HT1080 (cell line): Measurements from ENCODE around the gene EEF1AKMT3. TPM values are rescaled to one million over a fixed set of nuclear protein-coding genes. Genes with fewer than 3 reads are reported as not detected.
A peak's percentile ranks its signal among the peaks of the same experiment; 100 is the strongest.
"Not testable (repeated sequence)": the region's sequence is repeated elsewhere in the genome, so short reads cannot be mapped to it uniquely, and the experiment has no call there.

Experiments
- DNase-seq: peaks from one replicate; pipeline ENCODE4 v3.0.0-alpha.2; 2015; ENCODE audit warnings: low read depth
- total RNA-seq: library from RNA; depleted of rRNA; stranded (reverse); fragments of >200 nt; shearing (Covaris generic); gene quantifications from 2 replicates; pipeline ENCODE4 v1.2.3, GENCODE V29; 2014

Gene EEF1AKMT3
- total RNA-seq, 1 experiment from 2014 or later = 7.0 TPM

DNA sequence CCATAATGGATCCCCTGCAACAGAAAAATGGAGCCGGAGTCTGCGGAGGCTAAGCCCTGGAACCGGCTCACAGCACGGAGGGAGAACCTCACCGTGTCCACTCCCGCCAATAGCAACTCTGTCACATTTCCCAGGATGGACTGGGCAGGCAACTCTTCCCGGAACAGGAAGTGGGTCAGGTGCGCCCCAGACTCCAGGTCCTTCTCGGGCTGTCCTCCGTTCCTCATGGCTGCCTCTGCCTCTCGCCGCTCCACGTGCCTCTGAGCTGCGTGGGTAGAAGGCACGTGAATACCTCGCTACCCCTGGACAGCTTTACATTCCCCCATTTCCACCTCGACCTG lies 7.8 kb upstream of the EEF1AKMT3 start:
- no peak for DNase-seq

DNA sequence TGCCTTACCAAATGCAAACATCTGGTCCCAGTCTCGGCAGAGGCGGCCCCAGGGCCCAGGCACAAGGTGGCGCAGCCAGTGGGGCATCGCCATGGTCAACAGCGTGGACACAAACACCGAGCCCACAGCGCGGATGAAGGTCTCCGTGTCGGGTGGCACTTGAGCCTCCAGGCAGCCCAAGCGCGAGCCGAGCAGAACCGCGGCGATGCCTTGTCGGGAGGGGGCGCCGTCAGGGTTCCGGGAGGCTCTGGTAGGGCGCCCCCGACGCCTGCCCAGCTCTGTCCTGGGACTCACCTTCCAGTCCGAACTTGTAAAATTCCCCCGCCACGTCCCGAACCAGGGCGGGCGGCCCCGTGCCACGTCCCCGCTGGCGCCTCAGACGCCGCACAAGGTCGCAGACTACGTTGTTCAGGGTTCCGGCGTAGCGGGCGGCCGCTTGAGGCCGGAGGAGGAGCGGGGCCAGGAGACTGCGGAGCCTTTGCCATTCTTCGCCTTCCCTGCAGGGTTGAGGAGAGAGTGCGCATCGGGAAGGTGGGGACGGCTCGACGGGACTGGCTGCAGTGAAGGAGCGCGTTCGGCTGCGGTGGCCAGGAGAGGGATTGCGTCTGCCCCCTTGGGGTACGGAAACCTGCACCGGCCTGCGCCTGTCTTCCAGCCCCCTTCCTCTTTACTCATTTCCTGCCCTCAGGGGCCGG lies 7.3 kb upstream of the EEF1AKMT3 start:
- DNase-seq = no peak

DNA sequence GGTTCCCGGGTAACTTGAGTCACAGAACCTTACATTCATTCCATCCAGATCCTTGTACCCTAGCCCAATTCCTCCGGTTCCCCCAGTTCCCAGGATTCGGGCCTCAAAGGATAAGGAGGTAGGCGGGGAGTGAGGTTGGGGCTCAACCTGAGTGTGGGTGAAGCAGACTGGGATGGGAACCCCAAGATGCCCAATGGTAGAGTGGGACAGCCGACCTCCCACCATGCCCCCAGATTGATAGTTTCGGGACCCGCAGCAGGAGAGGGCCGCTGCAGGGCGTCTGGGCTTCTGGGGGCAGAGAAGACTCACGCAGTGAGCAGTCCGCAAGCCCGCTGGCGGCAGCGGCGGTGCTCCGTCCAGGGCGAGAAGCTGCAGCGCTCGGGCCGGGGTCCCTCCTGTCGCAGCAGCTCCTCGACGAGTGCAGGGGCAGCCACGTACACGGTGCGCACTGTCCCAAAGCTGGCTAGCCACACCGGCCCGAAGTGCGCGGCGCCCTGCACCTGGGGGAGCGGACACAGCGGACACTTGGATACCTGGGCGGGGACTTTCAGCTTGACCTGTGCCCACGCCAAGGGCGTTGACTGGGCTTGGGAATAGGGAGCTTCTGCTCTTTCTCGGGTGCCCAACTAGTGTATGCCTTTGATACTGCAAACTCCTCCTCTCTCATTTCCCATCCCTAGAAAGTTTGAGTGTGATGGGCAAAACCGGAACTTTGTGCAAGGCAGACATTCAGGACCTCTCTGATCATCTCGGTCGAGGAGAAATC lies 6.5 kb upstream of the EEF1AKMT3 start:
- DNase-seq = no peak

DNA sequence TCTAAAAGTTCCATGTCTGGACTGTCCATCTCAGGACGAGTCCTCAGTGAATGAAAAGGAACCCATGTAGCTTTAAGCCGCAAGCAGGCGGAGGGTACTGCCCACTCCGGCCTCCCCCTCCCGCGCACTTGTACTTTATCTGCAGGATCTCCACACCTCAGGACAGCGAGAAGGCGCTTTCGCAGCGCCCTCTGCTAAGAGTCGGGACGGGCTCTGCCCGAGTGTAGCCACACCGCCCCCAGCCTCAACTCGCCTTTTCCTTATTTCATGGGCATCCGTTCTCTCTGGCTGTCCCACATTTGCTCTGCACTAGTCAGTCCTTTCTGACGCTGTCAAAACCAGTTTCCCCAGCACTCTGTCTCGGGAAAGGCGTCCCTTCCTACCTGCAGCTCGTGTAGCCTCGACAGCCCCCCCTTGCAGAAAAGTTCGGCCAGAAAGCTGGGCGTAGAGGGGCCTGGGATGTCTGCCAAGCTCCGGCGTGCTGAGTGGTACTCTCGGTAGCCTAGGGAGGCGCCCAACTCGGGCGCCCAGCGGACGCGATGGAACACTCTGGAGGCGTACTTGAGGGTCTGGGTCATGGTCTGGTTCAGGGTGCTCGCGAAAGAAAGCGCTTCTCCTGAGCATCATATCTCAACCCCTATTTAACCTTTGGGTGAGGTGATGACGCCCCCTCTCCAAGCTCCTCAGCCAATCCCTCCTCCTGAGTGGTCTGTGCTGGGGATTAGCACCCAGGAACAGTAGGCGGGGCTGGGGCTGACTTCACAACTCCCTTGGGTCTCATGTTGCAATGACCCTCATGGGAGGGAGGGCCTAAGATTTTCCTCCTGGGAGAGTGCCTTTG lies 5.7 kb upstream of the EEF1AKMT3 start, which contains the start of gene CYP27B1:
CYP27B1 (minus strand) TSS at position 615 of the 841 bp plus-strand sequence; CDS start at position 578, 37 bp downstream.
- no peak for DNase-seq

DNA sequence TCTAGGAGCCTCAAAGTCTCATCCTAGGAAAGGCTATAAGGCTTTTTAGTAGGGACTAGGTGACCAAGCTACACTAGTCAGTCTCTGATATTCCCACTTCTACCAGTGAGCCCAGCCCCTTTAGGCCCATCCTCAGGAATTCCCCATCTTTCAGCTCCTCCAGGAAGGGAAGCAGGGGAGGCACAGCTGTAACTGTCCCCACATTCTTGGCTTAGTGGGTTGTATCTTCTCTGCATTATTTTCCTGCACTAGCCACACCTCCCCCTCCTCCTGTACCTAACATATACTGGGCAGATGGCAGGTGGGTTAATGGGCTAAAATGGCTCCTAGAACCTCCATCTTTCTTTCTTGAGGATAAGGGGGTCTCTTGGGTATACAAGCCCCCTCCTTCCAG lies 5.1 kb upstream of the EEF1AKMT3 start:
- no peak for DNase-seq

DNA sequence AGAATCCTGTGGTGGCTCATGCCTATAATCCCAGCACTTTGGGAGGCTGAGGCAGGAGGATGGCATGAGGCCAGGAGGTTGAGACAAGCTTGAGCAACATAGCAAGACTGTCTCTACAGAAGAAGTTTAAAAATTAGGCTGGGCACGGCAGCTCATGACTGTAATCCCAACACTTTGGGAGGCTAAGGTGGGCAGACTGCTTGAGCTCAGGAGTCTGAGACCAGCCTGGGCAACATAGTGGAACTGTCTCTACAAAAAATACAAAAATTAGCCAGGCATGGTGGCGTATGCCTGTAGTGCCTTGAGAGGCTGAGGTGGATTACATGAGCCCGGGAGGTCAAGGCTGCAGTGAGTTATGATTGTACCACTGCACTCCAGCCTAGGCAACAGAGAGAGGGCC lies 4.5 kb upstream of the EEF1AKMT3 start:
- no peak for DNase-seq

DNA sequence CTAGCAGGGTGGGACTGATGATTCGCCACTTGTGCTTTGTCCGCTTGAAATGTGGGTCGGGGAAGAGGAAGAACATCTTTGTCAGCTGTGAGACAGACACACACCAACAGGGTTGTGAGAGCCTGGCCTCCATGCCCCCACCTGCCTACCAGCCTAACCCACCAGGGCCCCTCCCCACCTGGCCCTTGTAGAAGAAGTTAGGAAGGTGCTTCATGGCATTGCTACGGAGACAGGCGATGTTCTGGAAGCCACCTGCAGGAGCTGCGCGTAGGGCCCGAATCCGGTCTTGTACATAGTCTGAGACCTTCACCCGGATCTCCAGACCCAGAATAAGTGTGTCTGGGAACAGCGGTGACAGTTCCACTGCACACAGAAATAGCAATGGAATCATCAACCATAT lies 2.8 kb upstream of the EEF1AKMT3 start:
- DNase-seq = no peak

DNA sequence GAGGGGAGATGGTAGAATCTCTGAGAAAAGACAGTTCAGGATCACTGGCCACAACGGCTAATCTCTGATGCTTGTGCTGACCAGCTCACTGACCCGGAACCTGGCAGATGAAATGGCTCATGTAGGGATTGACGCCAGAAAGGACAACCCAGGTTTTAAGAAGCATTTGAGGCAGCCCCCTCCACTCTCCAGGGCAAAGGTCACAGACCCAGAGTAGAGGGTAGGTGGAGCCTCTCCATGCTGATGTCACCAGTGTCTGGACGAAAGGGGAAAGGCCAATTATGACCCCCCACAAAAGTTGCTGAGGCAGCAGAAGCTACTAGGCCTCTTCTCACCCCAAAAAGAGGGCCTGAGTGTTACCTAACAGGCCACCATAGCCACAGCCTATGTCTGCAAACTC lies 1.7 kb upstream of the EEF1AKMT3 start:
- no peak for DNase-seq

DNA sequence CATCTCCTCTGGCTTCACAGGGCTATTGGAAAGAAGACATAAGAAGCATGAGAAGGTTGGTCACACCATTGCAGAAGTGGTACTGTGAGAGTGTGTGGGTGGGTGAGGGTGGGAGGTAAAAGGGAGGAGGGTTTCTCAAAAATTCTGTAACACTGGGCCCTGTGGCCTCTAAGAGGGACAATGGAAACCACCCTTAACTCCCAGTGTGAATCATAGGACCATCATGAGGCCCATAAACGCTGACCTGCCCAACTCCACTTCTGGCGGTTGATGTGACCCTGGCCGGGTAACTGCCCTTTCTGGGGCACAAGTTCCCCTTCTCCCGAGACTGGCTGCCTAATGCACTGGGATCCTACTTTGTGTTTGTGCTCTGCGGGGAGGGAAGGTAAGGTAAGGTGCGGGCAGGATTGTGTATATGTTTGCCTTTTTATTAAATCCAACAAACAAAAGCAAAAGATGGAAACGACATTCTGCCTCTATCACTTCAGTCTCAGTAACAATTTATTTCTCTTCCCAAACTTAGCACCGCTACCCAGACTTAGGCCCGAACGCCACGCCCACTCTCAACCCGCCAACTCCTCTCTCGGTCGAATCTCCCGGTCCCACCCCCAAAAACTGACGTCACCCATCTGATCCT lies 1.1 kb upstream of the EEF1AKMT3 start:
- no peak for DNase-seq

DNA sequence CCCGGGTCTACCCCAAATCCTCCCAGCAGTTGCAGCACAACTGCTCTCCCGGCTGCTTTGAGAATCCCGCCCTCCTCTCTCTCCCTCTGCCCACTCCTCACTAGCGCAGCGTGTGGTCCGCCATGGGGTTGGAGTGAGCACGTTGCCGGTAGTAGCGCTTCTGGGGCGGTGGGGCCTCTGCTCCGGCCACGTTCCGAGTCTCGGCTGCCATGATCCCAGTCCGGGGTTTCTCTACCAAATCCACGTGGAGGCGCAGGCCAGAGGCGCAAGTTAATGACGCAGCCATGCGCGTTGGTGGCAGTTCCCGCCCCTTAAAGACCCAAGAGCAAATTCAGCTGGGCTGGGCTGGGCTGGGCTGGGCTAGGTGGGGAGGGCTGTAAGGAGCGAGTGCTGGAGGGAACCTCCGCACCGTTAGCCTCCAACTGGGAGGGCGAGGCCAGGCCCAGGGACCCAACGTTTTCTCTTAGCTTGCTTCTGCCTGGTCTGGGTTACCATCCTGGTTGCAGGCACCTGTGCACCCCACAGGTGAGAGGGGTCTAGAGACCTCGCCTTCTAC lies 463 bp upstream of the EEF1AKMT3 start, which contains the start of gene METTL1:
METTL1 (minus strand) TSS at position 233 of the 556 bp plus-strand sequence; CDS start at position 211, 22 bp downstream.
- peak; percentile 96 for DNase-seq

DNA sequence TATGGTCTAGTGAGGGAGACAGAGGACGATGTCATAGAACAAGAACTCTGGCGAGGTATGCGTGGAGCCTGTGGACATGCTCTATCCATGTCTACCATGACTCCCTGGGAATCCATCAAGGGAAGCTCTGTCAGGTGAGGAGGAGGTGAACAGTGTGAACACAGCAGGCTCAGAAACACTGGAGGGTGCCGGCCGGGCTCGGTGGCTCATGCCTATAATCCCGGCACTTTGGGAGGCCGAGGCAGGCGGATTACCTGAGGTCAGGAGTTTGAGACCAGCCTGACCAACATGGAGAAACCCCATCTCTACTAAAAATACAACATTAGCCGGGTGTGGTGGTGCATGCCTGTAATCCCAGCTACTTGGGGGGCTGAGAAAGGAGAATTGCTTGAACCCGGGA lies 2.2 kb downstream of the EEF1AKMT3 start:
- not testable (repeated sequence) for DNase-seq

DNA sequence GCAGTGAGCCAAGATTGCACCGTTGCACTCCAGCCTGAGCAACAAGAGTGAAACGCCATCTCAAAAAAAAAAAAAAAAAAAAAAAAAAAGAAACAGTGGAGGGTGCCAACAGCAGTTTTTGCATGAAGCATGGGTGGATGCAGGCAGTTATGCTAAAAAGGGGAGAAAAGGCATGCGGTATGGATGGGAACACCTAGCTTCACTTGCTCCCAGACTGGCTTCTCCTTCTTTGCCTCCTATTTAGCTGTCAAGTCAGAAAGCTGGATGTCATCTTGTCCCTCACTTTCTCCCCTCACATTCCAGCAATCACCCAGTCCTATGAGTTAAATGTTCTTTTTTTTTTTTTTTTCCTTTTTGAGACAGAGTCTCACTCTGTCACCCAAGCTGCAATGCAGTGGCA lies 2.6 kb downstream of the EEF1AKMT3 start:
- DNase-seq = no peak

DNA sequence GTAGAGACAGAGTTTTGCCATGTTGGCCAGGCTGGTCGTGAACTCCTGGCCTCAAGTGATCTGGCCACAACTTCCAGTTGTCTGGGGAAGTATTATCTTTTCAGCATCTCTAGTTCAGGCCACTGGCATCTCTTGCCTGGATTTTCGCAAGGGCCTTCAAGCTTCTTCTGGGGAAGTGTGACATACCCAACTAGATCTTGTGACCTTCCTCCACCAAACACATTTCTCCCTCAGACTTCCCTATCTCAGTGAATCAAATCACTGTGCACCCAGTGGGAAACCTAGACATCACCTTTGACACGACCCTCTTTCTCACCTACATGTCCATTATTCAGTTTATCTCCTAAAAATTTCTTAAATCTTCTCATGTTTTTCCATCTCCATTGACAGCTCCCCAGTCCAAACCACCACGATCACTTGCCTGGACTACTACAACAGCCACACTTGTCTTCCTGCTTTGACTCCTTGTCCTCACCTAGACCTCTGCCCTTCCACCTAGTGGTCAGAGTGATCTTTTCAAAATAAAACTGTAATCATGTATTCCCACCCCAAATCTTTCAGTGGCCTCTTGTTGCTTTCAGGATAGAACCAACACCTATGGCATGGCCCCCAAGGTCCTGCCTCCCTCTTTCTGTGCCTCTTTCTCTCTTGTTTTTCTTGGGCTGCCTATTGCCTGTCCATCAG lies 3.3 kb downstream of the EEF1AKMT3 start:
- DNase-seq = no peak

DNA sequence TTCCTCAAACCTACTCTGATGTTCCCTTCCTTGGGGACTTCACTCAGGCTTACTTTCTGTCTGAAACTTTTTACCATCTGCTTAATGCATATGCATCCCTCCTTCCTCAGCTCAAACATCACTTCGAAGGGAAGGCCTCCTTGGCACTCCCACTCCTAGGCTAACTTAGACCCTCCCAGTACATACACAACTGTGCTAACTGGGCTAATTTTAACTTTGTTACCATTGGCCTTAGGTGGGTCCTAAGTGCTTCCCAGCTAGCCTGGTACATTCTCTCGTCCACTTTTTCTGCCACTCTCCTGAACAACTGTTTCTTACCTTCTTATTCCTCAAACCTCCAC lies 3.8 kb downstream of the EEF1AKMT3 start:
- DNase-seq = no peak

DNA sequence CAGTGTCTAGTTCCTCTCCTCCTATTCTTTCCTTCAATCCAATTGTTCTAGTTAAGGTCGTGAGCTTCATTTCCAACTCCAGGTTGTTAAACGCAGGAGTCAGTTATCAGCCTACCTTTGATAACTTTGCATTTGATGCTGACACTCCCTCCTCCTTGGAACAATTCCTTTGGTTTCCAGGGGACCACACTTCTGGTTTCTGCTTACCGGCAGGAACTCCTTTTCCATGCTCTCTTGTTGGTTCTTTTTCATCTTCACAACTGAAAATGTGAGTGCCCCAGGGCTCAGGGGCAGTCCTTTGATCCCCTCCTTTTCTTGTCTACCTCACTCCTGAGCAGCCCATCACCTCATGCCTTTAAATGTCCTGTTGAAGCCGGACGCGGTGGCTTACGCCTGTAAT lies 5.0 kb downstream of the EEF1AKMT3 start:
- DNase-seq = no peak

DNA sequence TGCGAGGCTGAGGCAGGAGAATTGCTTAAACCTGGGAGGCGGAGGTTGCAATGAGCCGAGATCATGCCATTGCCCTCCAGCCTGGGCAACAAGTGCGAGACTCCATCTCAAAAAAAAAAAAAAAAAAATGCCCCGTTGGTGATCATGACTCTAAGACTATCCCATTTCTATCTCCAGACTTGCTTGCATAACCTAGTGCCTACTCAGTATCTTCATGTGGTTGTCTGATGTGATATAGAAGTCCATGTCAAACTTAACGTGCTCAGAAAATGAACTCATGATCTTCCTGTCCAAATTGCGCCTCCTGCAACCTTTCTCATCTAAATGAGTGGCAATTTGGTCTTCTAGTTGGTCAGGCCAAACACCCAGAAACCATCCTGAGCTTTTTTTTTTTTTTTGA lies 5.5 kb downstream of the EEF1AKMT3 start:
- DNase-seq = no peak

DNA sequence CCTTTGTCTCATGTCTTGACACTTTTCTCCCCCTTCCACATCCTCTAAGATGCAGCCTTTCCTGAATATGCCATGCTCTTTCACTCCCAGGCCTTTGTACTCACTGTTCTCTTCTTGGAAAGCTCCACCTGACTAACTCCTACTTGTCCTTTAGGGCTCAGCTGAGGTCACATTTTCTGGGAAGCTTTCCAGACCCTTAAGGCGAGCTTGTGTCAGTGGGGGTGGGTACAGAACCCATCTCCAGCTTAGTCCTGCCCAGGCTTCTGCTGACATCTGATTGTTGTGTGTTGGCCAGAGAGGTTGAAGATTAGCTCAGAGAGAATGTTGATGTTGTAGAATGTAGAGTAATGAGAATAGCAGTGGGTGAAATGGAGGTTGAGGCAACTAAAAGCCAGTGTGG lies 7.3 kb downstream of the EEF1AKMT3 start:
- no peak for DNase-seq

DNA sequence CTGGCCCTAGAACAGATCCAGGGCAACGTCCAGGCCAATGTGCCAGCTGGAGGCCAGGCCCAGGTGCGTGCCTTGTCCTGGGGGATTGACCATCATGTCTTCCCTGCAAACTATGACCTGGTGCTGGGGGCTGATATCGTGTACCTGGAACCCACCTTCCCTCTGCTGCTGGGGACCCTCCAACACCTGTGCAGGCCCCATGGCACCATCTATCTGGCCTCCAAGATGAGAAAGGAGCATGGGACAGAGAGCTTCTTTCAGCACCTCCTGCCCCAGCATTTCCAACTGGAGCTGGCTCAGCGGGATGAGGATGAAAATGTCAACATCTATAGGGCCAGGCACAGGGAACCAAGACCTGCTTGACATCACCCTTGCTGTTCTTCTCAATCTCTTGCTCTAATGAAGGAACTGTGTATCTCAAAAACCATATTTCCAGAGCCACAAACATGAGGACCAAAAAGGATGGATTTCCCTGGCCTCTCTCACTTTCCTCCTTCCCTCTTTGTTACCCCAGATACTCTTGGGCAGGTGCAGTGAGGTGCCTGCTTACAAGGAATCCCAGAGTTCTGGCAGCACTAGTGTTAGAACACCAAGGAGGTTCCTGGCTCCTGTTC lies 8.0 kb downstream of the EEF1AKMT3 start:
- DNase-seq = no peak

DNA sequence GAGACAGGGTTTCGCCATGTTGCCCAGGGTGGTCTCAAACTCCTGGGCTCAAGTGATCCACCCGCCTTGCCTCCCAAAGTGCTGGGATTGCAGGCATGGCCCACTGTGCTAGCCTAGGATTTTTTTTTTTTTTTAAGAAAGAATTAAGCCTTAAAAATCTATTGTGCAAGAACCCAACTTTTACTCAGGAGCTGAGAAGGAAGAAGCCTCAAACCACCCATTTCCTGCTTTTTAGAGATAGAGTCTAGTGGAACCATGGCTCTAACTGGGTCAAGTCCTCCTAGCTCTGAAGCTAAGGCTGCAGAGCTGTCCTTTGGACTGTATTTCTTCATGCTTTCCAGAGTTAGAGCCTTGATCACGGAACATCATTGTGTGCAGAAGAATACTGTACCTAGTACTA lies 8.8 kb downstream of the EEF1AKMT3 start:
- no peak for DNase-seq

DNA sequence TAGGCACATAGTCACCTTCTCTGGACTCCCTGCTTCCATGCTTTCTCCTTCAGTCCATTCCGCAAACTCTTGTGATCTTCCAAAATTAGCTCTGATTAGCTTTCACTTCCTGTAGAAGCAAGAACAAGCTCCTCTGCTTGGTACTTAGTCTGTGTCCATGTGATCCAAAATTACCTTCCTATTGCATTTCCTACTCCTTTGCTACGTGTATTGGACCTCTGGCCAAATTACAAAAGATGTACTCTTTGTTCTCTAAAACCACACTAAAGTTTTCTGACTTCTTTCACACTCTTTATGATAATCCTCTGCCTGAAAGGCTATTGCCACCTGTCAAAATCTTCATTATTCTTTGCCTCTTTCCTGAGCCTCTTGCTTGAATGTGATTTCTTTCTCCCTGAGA lies 9.4 kb downstream of the EEF1AKMT3 start:
- DNase-seq = no peak
